Calu3 (cell line): ENCODE data around the gene SCTR. TPM values are rescaled to one million over a fixed set of nuclear protein-coding genes. Genes with fewer than 3 reads are reported as not detected.

Experiments
- BruUV-seq: library from RNA; stranded (reverse); fragments of 400-500 nt; replicated peaks from 2 replicates; lab custom pipeline; 2021; lab: Mats Ljungman, UMichigan
- CTCF ChIA-PET: fragments of 300-600 bp; sonication (Branson Sonifier 250); formaldehyde crosslinking; loops from one replicate; lab custom pipeline; 2022; ENCODE audit warnings: antibody characterized with exemption; lab: Charles Lee
- DNase-seq: peaks from one replicate; pipeline ENCODE4 v3.0.0; 2022
- H3K27ac Mint-ChIP-seq: one replicate; pipeline ENCODE4 v1.8.0; 2022; ENCODE audit warnings: mixed read lengths; ENCODE audit not compliant: unreplicated experiment
- H3K27me3 Mint-ChIP-seq: one replicate; pipeline ENCODE4 v1.8.0; 2022; ENCODE audit warnings: mixed read lengths; ENCODE audit not compliant: unreplicated experiment
- H3K36me3 Mint-ChIP-seq: one replicate; pipeline ENCODE4 v1.8.0; 2022; ENCODE audit warnings: mild to moderate bottlenecking, moderate library complexity, mixed read lengths; ENCODE audit not compliant: insufficient read depth, unreplicated experiment
- H3K4me1 Mint-ChIP-seq: one replicate; pipeline ENCODE4 v1.8.0; 2022; ENCODE audit warnings: mild to moderate bottlenecking, low read depth, mixed read lengths; ENCODE audit not compliant: unreplicated experiment
- H3K4me3 Mint-ChIP-seq: one replicate; pipeline ENCODE4 v1.8.0; 2022; ENCODE audit warnings: mild to moderate bottlenecking, low read depth, moderate library complexity, mixed read lengths; ENCODE audit not compliant: unreplicated experiment
- H3K9me3 Mint-ChIP-seq: one replicate; pipeline ENCODE4 v1.8.0; 2022; ENCODE audit warnings: low read depth, mixed read lengths; ENCODE audit not compliant: unreplicated experiment
- intact Hi-C: fragments of 100-400 bp; cut with micrococcal nuclease; formaldehyde crosslinking; loops from one replicate; pipeline ENCODE4 v1.10.0; 2022; ENCODE audit not compliant: unreplicated experiment
- total RNA-seq: library from RNA; stranded (reverse); gene quantifications from 2 replicates; pipeline ENCODE4 v1.2.3, GENCODE V29; 2022
- TF ChIP-seq, protein P1 (sequence below): fragments of 200-600 bp; IDR thresholded peaks from one replicate; pipeline ENCODE4 v1.8.0; 2022; ENCODE audit warnings: antibody characterized with exemption; ENCODE audit not compliant: unreplicated experiment

Gene SCTR
- total RNA-seq, 1 experiment from 2014 or later = 0.85 TPM

DNA sequence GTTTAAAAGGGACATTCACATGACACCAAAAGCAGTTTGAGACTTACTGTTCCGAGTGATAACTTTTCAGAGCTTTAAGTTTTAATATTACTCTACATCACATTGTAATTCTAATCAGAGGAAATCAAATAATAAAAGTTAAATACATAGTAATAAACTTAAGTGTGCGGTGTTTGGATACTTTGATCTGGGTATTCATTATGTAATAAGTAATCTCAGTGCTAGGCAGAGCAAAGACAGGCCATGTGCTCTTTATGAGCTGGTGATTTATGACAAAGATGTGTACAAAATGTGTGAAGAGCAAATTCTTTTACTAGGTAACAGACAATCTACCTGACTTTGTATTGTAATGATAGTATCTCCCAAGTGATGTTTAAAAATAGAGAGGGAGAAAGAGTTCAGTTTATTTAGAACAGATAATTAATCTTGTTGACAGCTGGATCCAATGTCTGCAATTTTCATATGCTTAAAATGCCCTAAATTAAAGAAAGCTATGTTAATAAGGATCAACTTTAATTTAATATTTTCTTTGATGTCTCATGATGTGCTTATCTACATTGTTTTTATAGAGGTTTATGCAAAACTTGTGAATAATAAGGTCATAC, 24.3 kb upstream of the SCTR start:
- TF ChIP-seq, protein P1, sequence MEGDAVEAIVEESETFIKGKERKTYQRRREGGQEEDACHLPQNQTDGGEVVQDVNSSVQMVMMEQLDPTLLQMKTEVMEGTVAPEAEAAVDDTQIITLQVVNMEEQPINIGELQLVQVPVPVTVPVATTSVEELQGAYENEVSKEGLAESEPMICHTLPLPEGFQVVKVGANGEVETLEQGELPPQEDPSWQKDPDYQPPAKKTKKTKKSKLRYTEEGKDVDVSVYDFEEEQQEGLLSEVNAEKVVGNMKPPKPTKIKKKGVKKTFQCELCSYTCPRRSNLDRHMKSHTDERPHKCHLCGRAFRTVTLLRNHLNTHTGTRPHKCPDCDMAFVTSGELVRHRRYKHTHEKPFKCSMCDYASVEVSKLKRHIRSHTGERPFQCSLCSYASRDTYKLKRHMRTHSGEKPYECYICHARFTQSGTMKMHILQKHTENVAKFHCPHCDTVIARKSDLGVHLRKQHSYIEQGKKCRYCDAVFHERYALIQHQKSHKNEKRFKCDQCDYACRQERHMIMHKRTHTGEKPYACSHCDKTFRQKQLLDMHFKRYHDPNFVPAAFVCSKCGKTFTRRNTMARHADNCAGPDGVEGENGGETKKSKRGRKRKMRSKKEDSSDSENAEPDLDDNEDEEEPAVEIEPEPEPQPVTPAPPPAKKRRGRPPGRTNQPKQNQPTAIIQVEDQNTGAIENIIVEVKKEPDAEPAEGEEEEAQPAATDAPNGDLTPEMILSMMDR = no peak
- no peak overlapping the region for H3K4me3 Mint-ChIP-seq
- peaks cover 61% of the 10 kb centered on the region for H3K4me1 Mint-ChIP-seq
- CTCF ChIA-PET = interaction anchor here (0.7 to 0.8 kb wide), 2 partner anchors 23 to 121 kb away, joined by 3 to 5 read pairs; no protein-coding TSS in a partner anchor
- no peak for DNase-seq
- no peak overlapping the region for H3K27ac Mint-ChIP-seq
- H3K9me3 Mint-ChIP-seq = no peaks in the 10 kb centered on the region
- H3K36me3 Mint-ChIP-seq = peaks cover 26% of the 10 kb centered on the region
- intact Hi-C loops = no loop called here
- H3K27me3 Mint-ChIP-seq = no peaks in the 10 kb centered on the region
- no TSS peak for BruUV-seq

DNA sequence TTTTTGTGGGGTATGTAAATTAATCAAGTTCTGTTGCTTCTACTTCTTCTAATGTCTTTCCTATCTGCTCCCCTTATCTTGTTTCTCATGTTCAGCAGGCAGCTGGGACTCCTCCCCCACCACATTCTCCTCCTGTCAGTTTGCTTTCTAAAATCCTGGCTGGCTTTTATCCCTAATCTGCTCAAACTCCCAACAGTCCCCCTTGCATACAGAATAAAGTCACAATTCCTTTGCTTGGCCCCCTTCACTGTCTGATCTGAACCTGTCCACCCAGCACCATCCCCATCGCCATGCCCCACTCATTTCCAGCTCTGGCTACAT, 22.1 kb upstream of the SCTR start:
- Mint-ChIP-seq H3K4me1 (peaks cover 57% of the 10 kb centered on the region), H3K4me3 (no peak overlapping the region), H3K27ac (no peak overlapping the region), H3K27me3 (no peaks in the 10 kb centered on the region), H3K36me3 (peaks cover 24% of the 10 kb centered on the region), H3K9me3 (no peaks in the 10 kb centered on the region)
- intact Hi-C loops = no loop called here
- CTCF ChIA-PET = no interaction called here
- no TSS peak for BruUV-seq
- DNase-seq = no peak
- TF ChIP-seq, protein P1 = no peak

DNA sequence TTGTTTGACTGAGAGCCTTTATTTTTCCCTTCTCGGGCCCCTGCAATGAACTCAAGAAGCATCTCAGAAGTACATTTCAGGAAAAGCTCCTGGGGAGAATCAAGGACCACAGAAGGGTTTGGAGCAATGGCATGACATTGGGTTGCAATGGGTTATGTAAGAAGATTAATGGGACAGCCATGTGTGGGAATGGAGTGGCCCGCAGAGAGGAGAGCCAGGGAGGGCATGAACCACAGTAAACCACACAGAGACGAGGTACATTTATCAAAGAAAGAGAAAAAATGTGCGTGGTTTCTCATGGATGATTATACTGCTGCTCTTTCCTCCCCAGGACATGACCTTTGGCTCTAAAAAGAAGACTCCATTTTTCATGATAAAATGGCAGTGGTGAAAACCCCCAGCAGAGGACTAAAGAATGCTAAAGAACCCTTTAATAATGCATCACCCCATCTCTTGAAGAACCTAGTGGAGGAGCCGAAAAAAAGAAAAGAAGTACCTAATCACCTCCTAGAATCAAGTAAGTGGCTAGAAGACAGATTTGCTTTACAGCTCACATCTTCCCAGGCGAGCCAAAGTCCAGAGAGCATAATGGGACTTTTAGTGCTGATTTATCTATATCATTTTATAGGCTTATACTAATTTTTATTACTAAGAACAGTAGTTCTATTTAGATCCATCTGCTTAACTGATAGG, 21.6 kb upstream of the SCTR start:
- CTCF ChIA-PET = no interaction called here
- no peak overlapping the region for H3K27ac Mint-ChIP-seq
- no TSS peak for BruUV-seq
- peaks cover 24% of the 10 kb centered on the region for H3K36me3 Mint-ChIP-seq
- H3K4me1 Mint-ChIP-seq = peaks cover 52% of the 10 kb centered on the region
- TF ChIP-seq, protein P1 = no peak
- no peak for DNase-seq
- no peaks in the 10 kb centered on the region for H3K9me3 Mint-ChIP-seq
- no peaks in the 10 kb centered on the region for H3K27me3 Mint-ChIP-seq
- intact Hi-C loops = no loop called here
- H3K4me3 Mint-ChIP-seq = no peak overlapping the region

DNA sequence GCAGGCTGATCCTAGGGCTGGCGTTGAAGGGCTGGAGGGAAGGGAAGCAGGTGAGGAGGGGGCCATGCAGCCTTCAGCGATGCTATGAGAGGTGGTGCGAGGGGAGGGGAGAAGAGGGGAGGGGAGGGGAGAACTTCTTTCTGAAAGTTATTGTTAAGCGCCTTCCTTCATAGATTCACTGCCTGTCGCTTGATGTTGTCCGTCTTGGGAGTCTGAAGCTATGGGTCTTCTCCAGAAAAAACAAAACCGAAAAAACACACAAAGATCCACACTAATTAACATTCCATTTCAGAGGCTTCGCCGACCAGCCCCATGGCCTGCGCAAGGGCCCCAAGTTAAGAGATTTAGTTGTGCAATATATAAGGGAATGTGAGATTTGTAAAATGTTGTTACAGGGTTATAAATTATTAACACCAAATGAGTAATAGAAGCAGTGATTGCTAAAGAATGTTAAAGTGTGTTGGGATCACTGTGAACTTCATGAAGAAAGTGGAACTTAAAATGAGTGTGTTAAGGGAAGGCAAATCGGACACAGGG, 20.7 kb upstream of the SCTR start:
- peak; percentile 35 for DNase-seq
- CTCF ChIA-PET = no interaction called here
- H3K36me3 Mint-ChIP-seq = peaks cover 24% of the 10 kb centered on the region
- H3K4me1 Mint-ChIP-seq = peaks cover 43% of the 10 kb centered on the region
- peak overlapping the region; percentile 80 for H3K4me3 Mint-ChIP-seq
- peak overlapping the region; percentile 18 for H3K27ac Mint-ChIP-seq
- intact Hi-C loops = no loop called here
- TF ChIP-seq, protein P1 = no peak
- H3K9me3 Mint-ChIP-seq = no peaks in the 10 kb centered on the region
- no peaks in the 10 kb centered on the region for H3K27me3 Mint-ChIP-seq
- BruUV-seq = TSS peak; percentile 30
